HG03460 (cell line): Measurements from ENCODE around the gene CEP68.
"Not testable (repeated sequence)": the region's sequence is repeated elsewhere in the genome, so short reads cannot be mapped to it uniquely, and the experiment has no call there.

Experiments
- ATAC-seq: cut with Tn5 transposase; IDR thresholded peaks from one replicate; pipeline ENCODE4 v1.9.1; 2021; ENCODE audit not compliant: unreplicated experiment

The CEP68 gene

DNA sequence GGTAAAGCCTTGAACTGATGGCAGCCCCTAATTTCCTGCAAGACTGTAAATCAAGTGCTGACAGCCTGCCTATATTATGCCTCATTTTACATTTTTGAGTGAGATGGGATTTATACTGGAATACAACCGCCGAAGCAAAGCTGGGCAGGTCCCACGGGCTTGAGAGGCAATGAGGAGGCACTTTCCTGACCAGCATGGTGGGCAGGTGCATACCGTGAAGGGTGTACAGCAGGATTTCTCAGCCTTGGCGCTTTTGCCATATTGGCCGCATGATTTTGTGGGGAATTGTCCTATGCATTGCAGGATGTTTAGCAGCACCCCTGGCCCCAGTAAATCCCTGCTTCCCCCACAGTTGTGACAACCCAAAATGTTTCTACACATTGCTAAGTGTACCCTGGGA lies 22.8 kb downstream of the CEP68 start:
- no peak for ATAC-seq

DNA sequence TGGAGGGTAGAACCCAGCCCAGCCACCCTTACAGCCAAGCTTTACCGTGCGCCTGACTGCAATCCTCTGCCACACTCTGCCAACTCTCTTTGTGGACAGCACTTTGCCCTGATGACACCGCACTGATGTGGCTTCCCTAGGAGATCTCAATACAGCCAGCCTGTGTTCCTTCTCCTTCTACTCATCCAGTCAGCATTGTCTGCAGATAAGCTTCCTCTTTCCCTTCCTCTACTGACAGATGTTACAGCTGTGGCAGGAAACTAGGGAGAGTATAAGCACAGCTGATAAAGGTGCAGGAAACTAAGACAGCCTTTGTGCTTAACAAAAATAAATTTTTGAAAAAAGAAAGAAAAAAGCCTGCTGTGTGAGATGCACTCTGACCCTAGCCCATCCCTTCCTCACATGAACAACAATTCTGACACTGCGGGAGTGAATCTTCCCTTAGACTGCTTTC lies 25.0 kb downstream of the CEP68 start:
- ATAC-seq, result no peak

DNA sequence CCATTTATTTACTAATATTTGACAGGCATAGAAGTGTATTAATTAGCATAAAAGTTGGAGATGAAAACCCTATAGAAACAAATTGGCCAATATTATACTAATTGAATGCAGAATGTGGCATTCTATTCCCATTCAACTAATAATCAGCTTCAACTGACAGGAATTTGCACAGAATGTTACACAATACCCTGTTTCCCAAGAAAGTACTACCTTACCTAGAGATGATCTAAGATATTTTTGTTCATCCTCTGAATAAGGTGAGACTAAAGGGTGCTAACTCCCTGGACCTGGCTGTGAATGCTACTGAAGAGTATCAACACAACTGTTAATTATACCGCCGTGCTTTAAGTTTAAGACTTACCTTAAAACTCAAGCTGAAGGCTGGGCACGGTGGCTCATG lies 28.9 kb downstream of the CEP68 start:
- no peak for ATAC-seq

DNA sequence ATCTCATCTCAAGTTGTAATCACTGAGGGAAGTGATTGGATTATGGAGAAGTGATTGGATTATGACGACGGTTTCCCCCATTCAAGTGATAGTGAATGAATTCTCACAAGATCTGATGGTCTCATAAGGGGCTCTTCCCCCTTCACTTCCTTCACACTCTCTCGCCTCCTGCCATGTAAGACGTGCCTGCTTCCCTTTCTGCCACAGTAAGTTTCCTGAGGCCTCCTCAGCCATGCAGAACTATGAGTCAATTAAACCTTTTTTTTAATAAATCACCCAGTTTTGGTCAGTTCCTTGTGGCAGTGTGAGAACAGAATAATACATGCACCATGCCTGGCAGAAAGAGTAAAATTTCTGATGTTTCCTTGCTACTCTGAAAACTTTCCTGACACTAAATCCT lies 36.6 kb downstream of the CEP68 start:
- no peak for ATAC-seq

DNA sequence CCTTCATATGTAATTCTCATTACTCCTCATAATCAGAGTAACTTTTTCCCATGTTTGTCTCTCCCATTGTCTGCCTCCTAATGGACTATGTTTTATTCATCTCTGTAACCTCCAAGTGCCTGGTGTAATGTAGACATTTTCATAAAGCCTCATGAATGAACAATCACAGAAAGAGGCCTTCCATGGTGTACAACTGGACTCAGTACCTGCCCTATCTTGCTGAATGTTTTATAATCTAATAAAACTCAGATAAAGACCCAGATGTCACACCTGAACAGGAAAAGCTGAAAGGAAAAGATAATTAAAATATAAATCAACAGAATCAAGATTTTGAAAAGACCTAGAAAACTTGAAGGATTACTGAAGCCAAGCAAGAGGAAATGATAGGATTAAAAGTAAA lies 37.0 kb downstream of the CEP68 start:
- no peak for ATAC-seq

DNA sequence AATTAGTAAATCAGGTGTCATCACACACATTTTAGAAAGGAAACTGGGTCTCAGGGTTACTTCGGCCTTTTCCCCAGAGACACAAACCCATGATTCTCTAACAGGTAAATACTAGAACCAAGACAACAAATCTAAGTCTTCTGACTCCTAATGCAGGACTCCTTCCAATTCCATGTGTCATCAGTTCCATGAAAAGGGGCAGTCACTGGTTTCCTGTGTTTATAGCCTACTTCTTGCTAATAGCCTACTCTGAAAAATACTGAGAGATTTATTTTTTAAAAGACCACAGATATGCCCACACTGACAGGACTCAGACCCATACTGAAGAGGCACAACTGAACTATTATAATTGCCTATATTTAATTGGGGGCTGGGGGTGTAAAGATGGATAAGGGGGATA lies 40.7 kb downstream of the CEP68 start:
- ATAC-seq, result no peak

DNA sequence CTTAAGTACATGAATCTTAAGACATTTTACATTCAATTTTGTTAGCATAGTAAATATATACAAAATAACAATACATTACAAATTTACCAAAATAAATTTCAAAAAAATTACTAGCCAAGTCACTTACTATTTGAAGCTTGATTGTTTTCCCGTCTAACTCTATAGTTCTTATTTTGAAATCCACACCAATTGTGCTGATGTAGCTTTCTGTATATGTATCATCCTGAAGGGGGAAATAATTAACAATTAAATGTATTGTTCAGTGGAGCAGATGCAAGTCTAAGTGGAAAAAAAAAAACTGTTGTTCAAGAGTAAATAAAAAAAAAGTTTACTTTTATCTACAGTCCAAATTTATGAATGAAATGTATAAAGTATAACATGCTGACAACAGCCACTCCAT lies 41.6 kb downstream of the CEP68 start:
- no peak for ATAC-seq

DNA sequence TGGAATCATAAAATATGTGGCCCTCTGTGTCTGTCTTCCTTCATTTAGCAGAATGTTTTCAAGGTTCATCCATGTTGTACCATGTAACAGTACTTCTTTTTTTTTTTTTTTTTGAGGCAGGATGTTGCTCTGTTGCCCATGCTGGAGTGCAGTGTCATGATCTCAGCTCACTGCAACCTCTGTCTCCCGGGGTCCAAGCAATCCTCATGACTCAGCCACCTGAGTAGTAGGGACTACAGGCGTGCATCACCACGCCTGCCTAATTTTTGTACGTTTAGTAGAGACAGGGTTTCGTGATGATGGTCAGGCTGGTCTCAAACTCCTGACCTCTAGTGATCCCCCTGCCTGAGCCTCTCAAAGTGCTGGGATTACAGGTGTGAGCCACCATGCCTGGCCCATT lies 42.5 kb downstream of the CEP68 start:
- ATAC-seq, result no peak

DNA sequence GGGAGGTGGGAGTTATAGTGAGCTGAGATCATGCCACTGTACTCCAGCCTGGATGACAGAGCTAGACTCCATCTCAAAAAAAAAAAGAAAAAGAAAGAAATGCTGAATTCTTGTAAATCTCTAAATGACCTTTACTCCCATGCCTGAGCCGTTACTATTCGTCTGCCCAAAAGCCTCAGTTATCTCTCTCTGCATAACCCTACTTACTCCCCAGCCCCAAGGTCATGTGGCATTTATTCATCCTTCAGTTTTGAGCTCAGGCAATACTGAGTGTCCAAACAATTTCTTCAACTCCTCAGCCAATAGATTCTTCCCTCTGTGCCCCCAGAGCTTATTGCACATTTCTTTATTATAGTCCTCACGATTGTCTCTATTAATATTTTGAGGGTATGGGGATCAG lies 44.9 kb downstream of the CEP68 start:
- ATAC-seq, result no peak

DNA sequence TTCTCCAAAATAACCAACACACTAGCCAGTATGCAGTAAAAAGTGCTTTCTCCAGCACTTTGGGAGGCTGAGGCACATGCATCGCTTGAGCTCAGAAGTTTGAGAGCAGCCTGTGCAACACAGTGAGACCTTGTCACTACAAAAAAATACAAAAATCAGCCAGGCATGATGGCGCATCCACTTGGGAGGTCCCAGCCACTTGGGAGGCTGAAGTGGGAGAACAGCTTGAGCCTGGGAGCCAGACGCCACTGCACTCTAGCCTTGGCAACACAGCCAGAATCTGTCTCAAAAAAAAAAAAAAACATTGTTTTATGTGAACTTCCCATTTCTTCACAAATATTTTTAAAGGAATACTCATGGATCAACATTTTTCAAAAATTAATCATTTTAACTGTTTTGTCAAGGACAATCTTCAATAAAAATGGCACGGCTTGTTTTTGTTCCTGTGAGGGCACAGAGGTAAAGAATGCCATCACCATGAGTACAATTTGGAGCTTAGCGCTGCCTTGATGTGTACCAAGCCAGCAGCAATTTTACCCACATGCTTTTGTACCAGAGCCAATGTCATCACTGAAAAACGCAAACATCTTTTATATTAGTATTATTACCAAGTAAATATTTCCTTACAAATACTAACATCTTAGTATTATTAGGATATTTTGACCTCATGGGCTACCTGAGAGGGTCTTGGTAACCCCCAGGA lies 46.9 kb downstream of the CEP68 start:
- ATAC-seq, result no peak

DNA sequence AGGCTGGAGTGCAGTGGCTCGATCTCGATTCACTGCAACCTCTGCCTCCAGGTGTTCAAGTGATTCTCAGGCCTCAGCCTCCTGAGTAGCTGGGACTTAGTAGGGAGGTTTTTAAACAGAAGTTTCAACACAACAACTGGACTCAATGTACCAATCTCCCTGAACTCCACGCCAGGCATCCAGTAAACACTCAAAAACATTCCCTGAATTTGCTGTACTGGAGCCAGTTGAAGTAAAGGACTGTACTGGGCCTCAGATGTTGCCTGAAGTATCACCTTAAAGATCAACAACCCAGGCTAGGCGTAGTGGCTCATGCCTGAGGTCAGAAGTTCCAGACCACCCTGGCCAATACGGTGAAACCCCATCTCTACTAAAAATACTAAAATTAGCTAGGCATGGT lies 51.3 kb downstream of the CEP68 start:
- no peak for ATAC-seq

DNA sequence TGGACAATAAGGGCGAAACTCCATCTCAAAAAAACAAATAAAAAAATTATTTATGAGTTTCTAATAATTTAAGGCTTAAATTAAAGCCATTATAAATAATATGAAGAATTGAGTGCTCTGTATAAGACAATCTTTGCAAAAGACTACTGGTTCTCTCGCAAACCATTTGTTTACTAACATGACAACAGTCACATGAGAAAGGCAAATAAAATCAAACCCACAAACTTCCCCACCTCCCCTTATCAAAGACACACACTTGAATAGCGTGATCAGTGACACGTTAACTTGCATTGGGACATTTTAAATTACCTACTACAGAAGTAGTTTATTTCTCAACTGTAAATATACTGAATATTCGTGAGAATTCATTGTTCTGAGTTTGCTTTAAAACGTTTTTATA lies 52.6 kb downstream of the CEP68 start:
- ATAC-seq, result no peak

DNA sequence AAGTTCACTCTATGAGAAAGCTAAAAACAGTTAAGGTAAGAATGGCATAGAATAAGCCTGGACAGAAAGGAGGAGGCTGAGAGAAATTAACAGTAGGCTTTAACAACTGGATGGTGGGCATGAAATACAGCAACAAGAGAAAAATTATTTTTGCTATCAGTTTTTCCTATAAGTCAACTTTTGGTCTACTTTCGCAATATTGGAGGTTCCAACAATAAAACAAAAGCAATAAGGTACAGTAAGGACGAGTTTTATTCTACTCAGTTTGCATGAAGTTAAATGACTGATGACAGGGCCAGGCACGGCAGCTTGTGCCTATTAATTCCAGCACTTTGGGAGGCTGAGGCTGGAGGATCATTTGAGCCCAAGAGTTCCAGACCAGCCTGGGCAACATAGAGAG lies 56.4 kb downstream of the CEP68 start:
- no peak for ATAC-seq

DNA sequence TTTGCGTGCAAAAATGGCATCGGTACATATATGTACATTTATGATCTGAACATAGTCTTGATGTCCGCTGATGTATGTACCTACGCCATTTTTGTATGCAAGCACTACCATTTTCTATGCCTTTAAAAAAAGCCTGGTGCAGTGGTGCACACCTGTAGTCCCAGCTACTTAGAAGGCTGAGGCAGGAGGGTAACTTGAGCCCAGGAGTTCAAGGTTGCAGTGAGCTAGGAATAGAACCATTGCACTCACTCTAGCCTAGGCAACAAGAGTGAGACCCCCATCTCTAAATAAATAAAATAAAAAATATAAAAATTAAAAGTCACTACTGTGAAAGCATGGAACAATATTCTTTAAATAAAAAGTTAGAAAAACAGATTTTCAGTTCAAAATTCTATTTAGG lies 57.0 kb downstream of the CEP68 start:
- no peak for ATAC-seq

DNA sequence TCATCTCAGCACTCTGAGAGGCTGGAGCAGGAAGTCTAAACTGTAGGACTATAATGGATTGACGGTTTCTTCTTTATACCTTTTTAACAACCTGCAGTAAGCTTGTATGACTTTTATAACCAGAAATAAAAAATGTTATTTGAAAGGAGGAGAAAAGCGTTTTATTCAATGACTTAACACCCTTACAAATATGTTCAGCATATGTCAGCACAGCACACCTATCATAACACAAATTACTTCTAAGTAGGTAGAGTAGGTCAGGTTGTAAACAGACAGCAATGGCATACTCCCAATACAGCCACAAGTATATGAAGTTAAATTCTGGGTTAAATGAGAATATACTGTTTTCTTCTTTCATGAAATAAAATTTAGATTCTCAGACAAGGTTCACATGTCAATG lies 57.6 kb downstream of the CEP68 start:
- ATAC-seq, result no peak

DNA sequence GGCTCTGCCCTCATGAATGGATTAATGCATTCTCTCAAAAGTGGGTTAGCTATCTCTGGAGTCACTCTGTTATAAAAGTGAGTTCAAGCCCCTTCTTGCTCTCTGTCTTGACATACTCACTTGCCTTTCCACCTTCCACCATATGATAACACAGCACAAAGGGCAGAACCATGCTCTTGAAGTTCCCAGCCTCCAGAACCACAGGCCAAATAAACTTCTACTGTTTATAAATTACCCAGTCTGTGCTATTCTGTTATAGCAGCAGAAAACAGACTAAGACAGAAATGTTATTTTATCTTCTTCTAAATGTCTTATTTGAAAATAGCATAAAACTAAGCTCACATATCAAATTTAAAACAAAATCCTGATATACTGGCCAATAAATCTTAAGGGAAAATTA lies 58.7 kb downstream of the CEP68 start:
- ATAC-seq, result no peak

DNA sequence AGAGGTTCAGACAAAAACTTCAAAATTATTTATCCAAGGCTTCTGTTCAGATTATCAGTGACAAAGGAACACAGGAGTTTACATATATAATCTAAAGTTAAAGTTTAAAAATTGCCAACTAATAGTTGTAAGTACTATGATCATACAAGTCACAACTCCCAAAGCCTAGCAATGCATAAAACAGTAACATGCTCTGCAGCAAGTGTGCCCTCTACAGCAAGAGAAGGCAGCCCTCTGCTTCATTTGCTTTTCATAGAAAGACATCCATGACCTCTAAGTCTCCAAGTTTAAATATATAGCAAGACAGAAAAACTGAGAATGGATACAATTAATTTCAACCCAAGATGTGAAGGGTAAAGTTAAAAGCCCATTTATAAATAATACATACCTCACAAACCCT lies 60.4 kb downstream of the CEP68 start:
- no peak for ATAC-seq

DNA sequence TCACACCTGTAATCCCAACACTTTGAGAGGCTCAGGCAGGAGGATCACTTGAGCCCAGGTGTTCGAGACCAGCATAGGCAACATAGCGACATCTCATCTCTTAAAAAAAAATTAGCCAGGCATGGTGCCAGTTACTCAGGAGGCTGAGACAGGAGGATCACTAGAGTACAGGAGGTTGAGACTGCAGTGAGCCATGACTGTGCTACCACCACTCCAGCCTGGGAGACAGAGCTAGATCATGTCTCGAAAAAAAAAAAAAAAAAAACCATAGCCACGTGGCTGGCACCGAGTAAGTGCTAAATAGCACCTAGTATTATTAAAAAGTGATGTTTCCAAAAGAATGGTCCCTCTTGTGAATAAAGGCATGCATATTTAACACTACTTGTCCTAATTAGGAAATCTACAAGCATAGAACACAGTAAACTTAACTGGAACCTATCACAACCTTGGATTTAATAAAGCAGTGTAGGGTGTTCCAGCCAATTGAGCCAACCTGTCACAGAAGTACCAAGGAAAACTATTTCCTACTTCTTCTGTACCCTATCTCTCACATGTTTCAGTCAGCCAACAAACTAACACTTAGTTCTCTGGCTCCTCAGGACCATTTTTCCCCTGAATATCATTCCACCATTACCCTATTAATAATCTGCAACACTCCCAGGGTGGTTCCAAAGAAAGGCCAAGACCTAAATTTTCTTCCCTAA lies 64.9 kb downstream of the CEP68 start:
- ATAC-seq, result no peak

DNA sequence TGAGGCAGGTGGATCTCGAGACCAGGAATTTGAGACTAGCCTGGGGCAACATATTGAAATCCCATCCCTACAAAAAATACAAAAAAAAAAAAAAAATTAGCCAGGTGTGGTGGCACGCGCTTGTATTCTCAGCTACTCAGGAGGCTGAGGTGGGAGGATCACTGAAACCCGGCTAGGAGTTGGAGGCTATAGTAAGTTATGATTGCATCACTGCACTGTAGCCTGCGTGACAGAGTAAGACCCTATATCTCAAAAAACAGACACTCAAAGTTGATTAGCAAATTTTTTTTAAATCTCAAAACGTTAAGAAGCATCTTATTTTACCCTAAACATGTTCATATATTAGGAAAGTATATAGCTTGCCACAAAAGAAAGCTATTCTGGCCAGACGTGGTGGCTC lies 66.1 kb downstream of the CEP68 start:
- ATAC-seq, result no peak

DNA sequence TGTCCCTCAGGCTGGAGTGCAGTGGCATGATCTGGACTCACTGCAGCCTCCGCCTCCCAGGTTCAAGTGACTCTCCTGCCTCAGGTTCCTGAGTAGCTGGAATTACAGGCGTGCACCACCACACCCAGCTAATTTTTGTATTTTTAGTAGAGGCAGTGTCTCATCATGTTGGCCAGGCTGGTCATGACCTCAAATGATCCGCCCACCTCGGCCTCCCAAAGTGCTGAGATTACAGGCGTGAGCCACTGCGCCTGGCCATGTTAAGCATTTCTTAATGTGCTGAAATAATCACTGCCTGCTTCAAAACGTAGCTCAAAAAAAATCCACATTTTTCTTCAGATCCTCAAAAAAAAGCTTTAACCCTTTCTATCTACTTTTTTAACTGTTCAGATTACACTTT lies 69.2 kb downstream of the CEP68 start:
- ATAC-seq, result not testable (repeated sequence)

DNA sequence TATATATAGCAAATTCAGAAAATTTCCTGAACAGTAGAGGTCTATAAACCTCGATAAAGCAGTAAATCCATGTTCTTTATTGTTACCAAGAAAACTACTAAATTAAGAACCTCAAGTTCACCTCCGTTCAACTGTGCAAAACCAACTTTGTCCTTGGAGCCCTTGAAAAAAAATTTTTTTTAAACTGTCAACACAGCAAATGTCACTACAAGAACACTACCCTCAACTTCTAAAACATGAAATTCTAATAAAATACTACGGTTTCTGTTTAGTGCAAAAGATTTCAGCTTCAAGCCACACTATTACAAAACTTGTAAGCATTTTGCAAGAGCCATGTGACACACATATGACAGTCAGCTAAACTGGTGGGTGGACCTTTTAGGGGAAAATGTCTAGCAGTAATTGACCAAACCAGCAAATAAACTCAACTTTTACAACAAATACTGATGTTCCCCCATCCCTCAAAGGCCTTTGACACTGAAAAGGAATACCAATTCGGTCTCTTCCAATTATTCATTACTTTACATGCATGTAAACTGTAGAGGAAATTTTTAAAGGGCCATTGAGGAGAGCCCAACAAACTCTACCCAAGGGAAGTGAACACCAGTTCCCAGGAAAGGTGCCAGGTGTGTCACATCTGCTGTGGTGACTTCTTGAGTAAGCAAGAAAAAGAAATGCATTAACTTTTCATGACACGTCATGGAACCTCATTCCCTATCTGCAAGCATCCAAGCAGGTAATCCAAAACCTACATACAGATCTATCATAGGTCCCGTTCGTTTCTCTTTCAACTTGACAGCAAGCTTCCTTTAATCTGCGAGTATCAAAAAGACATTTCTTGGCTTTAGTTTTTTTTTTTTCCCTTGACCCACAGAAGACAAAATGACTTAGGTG lies 72.3 kb downstream of the CEP68 start:
- no peak for ATAC-seq

DNA sequence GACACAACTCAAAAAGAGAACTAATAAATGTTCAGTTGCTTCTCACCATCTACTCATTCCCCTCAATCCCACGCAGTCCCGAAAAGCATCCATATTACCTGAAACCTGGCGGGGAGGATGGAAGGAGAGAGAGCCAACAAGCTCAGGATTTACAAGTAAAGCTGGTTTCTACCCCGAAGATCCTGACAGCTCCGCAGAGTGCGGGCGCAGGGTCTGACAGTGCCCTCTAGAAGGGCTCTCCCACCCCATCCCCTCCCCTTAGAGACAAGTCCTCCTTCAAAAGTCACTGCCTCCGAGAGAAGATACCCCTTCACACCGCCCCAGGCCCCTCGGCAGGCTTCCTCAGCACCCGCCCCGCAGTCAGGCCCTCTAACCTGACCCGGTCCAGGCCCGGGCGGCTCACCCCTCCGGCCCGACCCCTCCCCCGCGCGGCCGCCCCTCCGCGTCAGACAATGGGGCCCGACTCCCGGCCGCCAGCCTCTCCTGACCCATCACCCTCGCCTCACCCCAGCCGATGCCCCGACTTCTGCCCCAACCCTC lies 73.1 kb downstream of the CEP68 start:
- ATAC-seq, result peak; percentile 2
